Measurements from ENCODE around the gene FIGLA.

Gene FIGLA

DNA sequence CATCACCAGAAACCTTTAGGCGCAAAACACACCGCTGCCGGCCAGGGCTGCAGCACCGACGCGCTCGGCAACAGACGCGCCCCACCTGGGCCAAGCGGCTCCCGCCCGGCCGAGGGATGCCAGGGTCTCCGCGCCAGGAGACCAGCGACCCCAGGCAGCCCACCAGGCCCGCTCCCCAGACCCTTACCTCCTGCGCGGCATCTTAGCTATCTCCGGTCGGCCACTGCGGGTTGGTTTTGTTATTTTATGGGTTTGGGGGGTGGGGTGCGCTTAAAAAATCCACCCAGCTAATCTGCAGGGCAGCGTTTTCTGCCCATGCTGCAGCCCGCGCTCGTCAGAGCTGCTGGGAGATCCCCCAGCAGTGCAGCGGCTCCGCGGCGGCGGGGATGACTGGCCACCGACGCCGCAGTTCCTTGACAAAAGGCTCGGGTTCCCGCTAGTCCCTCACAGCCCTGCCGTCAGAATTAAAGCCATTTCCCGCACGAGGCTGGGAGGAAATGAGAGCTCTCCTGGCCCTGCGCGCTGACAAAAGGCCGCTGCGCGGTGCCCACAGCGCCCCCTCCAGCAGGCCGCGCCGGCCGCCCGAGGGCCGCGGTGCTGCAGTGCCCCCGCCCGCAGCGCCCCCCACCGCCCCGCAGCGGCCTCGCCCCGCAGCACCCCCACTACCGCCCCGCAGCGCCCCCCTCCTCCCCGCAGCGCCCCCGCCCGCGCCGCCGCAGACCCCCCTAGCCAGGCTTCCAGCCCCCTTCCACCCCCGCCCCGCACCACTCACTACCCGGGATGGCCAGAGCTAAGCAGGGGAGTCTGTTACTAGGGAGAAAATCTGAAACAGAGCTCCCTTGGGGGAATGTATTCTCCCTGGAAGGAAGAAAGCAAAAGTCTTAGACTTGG, 22.5 kb downstream of the FIGLA start, which contains the start of gene ADD2:
TSS of gene ADD2 (minus strand) at position 502 of the 891 bp plus-strand sequence. CDS start 61,792 bp downstream, outside the sequence.
- H3K27me3 ChIP-seq (ENCODE audit: control insufficient read depth, insufficient read depth, low read length) = peaks cover 3% of the 10 kb centered on the region
- no peaks in the 10 kb centered on the region for H3K4me1 ChIP-seq
- H3K9me3 ChIP-seq (ENCODE audit: control insufficient read depth, low read length) = no peaks in the 10 kb centered on the region

DNA sequence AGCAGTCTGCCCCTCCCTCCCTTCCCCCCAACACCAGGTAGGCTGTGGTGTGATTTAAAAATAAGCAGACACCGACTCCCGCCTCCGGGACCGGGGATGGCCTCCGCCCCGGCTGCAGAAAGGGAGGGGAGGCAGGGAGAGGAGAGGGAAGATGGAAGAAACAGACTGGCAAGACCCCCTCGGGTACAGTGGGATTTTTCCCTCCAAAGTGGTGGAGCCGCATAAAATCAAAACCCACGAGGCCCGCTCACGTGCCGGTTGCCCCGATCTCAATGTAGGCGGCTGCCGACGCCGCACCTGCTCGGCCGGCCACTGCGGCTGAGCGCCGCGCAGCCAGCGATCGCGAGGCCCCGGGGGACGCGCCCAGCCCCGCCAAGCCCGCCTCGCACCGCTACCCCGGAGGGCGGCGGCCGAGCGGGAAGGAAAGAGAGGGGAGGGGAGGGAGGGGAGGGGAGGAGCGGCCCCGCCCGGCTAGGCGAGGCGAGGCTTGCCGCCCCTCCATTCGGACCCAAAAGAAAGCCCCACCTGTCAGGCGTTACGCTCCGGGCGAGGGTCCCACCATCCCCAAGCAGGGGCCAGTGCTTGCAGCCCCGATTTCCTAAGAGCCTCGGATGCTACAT, 23.3 kb downstream of the FIGLA start:
- Histone ChIP-seq H3K9ac (no peak overlapping the region), H3K27ac (no peak overlapping the region)

More for the DNA sequence above, 22.5 kb downstream of the FIGLA start, which contains the start of gene ADD2:
- H3K4me3 ChIP-seq (ENCODE audit: low read depth, low read length) = peak within 1 kb of the TSS; percentile 29
- no peaks in the 10 kb centered on the region for H3K36me3 ChIP-seq (ENCODE audit: control insufficient read depth, insufficient read depth, low read length)
- no peak within 1 kb of the TSS for H3K27ac ChIP-seq
- H3K4me2 ChIP-seq (ENCODE audit: low read length) = peak within 1 kb of the TSS; percentile 71
- no peak within 1 kb of the TSS for H3K9ac ChIP-seq
- H3K79me2 ChIP-seq = no peaks in the 10 kb centered on the region
- TF ChIP-seq, protein P1, sequence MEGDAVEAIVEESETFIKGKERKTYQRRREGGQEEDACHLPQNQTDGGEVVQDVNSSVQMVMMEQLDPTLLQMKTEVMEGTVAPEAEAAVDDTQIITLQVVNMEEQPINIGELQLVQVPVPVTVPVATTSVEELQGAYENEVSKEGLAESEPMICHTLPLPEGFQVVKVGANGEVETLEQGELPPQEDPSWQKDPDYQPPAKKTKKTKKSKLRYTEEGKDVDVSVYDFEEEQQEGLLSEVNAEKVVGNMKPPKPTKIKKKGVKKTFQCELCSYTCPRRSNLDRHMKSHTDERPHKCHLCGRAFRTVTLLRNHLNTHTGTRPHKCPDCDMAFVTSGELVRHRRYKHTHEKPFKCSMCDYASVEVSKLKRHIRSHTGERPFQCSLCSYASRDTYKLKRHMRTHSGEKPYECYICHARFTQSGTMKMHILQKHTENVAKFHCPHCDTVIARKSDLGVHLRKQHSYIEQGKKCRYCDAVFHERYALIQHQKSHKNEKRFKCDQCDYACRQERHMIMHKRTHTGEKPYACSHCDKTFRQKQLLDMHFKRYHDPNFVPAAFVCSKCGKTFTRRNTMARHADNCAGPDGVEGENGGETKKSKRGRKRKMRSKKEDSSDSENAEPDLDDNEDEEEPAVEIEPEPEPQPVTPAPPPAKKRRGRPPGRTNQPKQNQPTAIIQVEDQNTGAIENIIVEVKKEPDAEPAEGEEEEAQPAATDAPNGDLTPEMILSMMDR (IDR thresholded peaks at IDR 0.05) = no peak
- peak within 1 kb of the TSS; percentile 70 for H2AFZ ChIP-seq

DNA sequence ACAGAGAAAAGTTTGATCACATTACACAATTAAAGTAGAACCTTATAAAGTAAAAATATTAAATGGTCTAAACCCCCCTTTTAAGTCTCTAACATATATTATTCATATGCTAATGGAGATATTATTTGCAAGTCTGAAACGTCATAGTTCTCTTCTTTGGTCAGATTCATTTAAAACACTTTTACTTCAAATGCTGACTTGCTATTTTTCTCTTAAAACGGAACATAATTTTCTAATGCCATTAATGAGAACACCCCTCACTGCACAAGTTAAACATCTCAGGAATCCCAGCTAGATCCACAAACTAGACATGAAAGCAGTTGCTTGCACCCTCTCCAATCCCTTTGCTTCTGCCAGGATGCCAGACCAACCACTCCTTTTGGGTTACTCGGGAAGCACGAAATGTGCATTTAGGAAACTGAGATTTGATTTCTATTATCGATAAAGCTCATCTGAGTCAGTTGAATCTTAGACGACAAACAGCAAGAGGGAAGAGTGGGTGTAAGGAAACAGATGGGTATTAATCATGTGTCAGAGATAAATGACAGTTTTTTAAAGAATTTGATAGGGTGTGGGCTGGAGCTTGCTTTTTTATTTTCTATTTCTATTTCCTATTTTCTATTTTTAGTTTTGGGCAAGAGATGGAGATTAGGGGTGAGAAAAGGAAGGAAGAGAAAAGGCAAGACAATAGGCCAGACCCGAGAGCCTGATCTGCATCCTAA, 23.9 kb downstream of the FIGLA start:
- Histone ChIP-seq H3K4me3 (ENCODE audit: low read depth, low read length) (no peak overlapping the region), H3K27me3 (ENCODE audit: control insufficient read depth, insufficient read depth, low read length) (peaks cover 3% of the 10 kb centered on the region), H3K9me3 (ENCODE audit: control insufficient read depth, low read length) (no peaks in the 10 kb centered on the region), H3K4me2 (ENCODE audit: low read length) (no peak overlapping the region), H3K9ac (no peak overlapping the region), H3K27ac (no peak overlapping the region), H3K36me3 (ENCODE audit: control insufficient read depth, insufficient read depth, low read length) (no peaks in the 10 kb centered on the region), H3K79me2 (no peaks in the 10 kb centered on the region), H2AFZ (peak overlapping the region; percentile 28), H3K4me1 (no peaks in the 10 kb centered on the region)
- TF ChIP-seq, protein P1 (IDR thresholded peaks at IDR 0.05) = no peak

More for the DNA sequence above, 23.3 kb downstream of the FIGLA start:
- peaks cover 3% of the 10 kb centered on the region for H3K27me3 ChIP-seq (ENCODE audit: control insufficient read depth, insufficient read depth, low read length)
- no peaks in the 10 kb centered on the region for H3K9me3 ChIP-seq (ENCODE audit: control insufficient read depth, low read length)
- TF ChIP-seq, protein P1 (IDR thresholded peaks at IDR 0.05) = no peak
- no peaks in the 10 kb centered on the region for H3K79me2 ChIP-seq
- no peaks in the 10 kb centered on the region for H3K36me3 ChIP-seq (ENCODE audit: control insufficient read depth, insufficient read depth, low read length)
- peak overlapping the region; percentile 70 for H2AFZ ChIP-seq
- H3K4me2 ChIP-seq (ENCODE audit: low read length) = peak overlapping the region; percentile 71
- H3K4me3 ChIP-seq (ENCODE audit: low read depth, low read length) = peak overlapping the region; percentile 29
- H3K4me1 ChIP-seq = no peaks in the 10 kb centered on the region

DNA sequence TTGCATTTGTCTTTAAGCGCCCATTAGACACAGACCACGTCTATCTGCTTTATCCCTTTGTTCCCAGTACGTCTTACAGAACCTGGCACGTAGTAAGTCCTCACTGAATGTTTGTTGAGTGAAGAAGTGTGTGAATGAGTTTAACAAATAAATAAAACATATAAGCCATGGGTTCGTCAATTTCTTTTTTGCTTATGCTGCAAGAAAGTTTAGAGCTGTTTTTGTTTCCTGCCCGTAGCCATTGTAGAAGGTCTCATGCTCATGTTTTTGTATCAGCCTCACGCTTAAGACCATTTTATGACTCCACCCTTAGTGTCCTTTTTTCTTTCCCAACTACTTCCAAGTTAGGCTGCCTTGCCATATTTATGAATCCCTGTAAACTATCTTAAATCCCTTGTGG, 24.9 kb downstream of the FIGLA start:
- H3K36me3 ChIP-seq (ENCODE audit: control insufficient read depth, insufficient read depth, low read length) = no peaks in the 10 kb centered on the region
- H3K4me1 ChIP-seq = no peaks in the 10 kb centered on the region
- H2AFZ ChIP-seq = no peak overlapping the region
- H3K79me2 ChIP-seq = no peaks in the 10 kb centered on the region
- TF ChIP-seq, protein P1 (IDR thresholded peaks at IDR 0.05) = no peak
- H3K4me2 ChIP-seq (ENCODE audit: low read length) = no peak overlapping the region
- H3K27me3 ChIP-seq (ENCODE audit: control insufficient read depth, insufficient read depth, low read length) = peaks cover 3% of the 10 kb centered on the region
- no peaks in the 10 kb centered on the region for H3K9me3 ChIP-seq (ENCODE audit: control insufficient read depth, low read length)
- H3K4me3 ChIP-seq (ENCODE audit: low read depth, low read length) = no peak overlapping the region
- H3K9ac ChIP-seq = no peak overlapping the region
- H3K27ac ChIP-seq = no peak overlapping the region

All from parathyroid adenoma (tissue), 2 donors.